PC-3 (cell line): ENCODE measurements around the gene MAP2K2. TPM values are rescaled to one million over a fixed set of nuclear protein-coding genes. Genes with fewer than 3 reads are reported as not detected.

Source experiments
- ATAC-seq: fragments of 200-7000 bp; cut with Tn5 transposase; 2 replicates; pipeline ENCODE4 v1.9.1; 2020; ENCODE audit warnings: mild to moderate bottlenecking, moderate library complexity
- BruUV-seq: library from RNA; stranded (reverse); fragments of 400-500 nt; replicated peaks from 2 replicates; lab custom pipeline; 2021; lab: Mats Ljungman, UMichigan
- CTCF ChIA-PET: fragments of 300-600 bp; sonication (Branson Sonifier 250); formaldehyde crosslinking; loops from one replicate; lab custom pipeline; 2022; ENCODE audit warnings: antibody characterized with exemption; lab: Charles Lee
- POLR2A ChIA-PET: fragments of 300-600 bp; sonication (Branson Sonifier 250); formaldehyde crosslinking; loops from one replicate; lab custom pipeline; 2022; ENCODE audit warnings: antibody characterized with exemption; ENCODE audit not compliant: unreplicated experiment; lab: Charles Lee
- DNase-seq: peaks from one replicate; pipeline ENCODE4 v3.0.0-alpha.2; 2015
- H2AFZ ChIP-seq: fragments of 300-600 bp; sonication (generic); 2 replicates; pipeline ENCODE4 v1.6.0; 2016; ENCODE audit warnings: antibody characterized with exemption, low read length
- H3F3A ChIP-seq: fragments of 300-600 bp; sonication (generic); one replicate; pipeline ENCODE4 v1.6.0; 2017; ENCODE audit warnings: antibody characterized with exemption, low read length, control low read depth, mild to moderate bottlenecking; ENCODE audit not compliant: unreplicated experiment
- H3K27ac ChIP-seq: fragments of 300-600 bp; sonication (generic); 2 replicates; pipeline ENCODE4 v1.5.1; 2016; ENCODE audit warnings: mild to moderate bottlenecking, low read length
- H3K27me3 ChIP-seq: fragments of 300-600 bp; sonication (generic); 2 replicates; pipeline ENCODE4 v1.6.1; 2016; ENCODE audit warnings: low read length, mixed read lengths
- H3K36me3 ChIP-seq: fragments of 300-600 bp; sonication (generic); 2 replicates; pipeline ENCODE4 v1.6.1; 2016; ENCODE audit warnings: low read depth, mixed run types, low read length, mixed read lengths
- H3K4me1 ChIP-seq: fragments of 300-600 bp; sonication (generic); 2 replicates; pipeline ENCODE4 v1.5.1; 2016; ENCODE audit warnings: low read length; ENCODE audit not compliant: insufficient read depth
- H3K4me2 ChIP-seq: fragments of 300-600 bp; sonication (generic); 2 replicates; pipeline ENCODE4 v1.6.0; 2016; ENCODE audit warnings: low read length
- H3K4me3 ChIP-seq: fragments of 300-600 bp; sonication (generic); 2 replicates; pipeline ENCODE4 v1.5.1; 2016; ENCODE audit warnings: mild to moderate bottlenecking, low read length, mixed read lengths
- H3K79me2 ChIP-seq: fragments of 300-600 bp; sonication (generic); 2 replicates; pipeline ENCODE4 v1.6.1; 2017; ENCODE audit warnings: low read length, mixed read lengths
- H3K9ac ChIP-seq: fragments of 300-600 bp; sonication (generic); 2 replicates; pipeline ENCODE4 v1.6.0; 2016; ENCODE audit warnings: mild to moderate bottlenecking, low read length
- H3K9me2 ChIP-seq: fragments of 300-600 bp; sonication (generic); replicated peaks from 2 replicates; pipeline ENCODE4 v1.6.1; 2016; ENCODE audit warnings: mixed run types, low read length, mixed read lengths
- H3K9me3 ChIP-seq: fragments of 300-600 bp; sonication (generic); 2 replicates; pipeline ENCODE4 v1.6.1; 2016; ENCODE audit warnings: low read length, mixed read lengths
- H4K20me1 ChIP-seq: fragments of 300-600 bp; sonication (generic); 2 replicates; pipeline ENCODE4 v1.6.1; 2016; ENCODE audit warnings: low read length, mixed read lengths
- CTCF ChIP-seq: fragments of 300-600 bp; sonication (generic); conservative IDR thresholded peaks from 2 replicates; pipeline ENCODE4 v1.5.1; 2017; ENCODE audit warnings: antibody characterized with exemption, low read depth, mild to moderate bottlenecking, low read length
- EZH2 ChIP-seq: fragments of 300-600 bp; sonication (generic); IDR thresholded peaks from one replicate; pipeline ENCODE4 v1.6.1; 2017; ENCODE audit warnings: antibody characterized with exemption, mild to moderate bottlenecking, low read length; ENCODE audit not compliant: unreplicated experiment
- EZH2phosphoT487 ChIP-seq: fragments of 300-600 bp; sonication (generic); IDR thresholded peaks from 2 replicates; pipeline ENCODE4 v1.6.1; 2018; ENCODE audit warnings: mild to moderate bottlenecking, antibody characterized with exemption, low read length, borderline replicate concordance
- intact Hi-C: fragments of 100-400 bp; cut with micrococcal nuclease; formaldehyde crosslinking; loops from 2 replicates; pipeline ENCODE4 v1.9.0; 2023
- total RNA-seq: library from RNA; depleted of rRNA; stranded (reverse); fragments of >200 nt; gene quantifications from 2 replicates; pipeline ENCODE4 v1.2.3, GENCODE V29; 2014

MAP2K2 gene
- total RNA-seq, 1 experiment from 2014 or later, result 229 TPM

DNA sequence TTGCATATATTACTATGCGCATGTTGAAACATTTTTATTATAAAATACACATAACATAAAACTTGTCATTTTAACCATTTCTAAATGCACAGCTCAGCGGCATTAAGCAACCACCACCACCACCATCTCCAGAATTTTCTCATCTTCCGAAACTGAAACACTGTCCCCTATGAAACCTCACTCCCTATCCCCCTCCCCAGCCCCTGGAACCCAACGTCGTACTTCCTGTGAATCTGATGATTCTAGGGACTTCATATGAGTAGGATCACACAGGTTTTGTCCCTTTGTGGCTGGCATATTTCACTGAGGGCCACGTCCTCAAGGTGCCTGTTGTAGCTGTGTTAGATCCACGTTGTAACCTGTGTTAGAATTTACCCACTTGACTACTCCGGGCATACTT lies 716 bp upstream of the MAP2K2 start:
- Histone ChIP-seq H3K27ac (no peak overlapping the region), H3K4me2 (peak overlapping the region; percentile 97), H3K36me3 (no peaks in the 10 kb centered on the region), H3K27me3 (no peaks in the 10 kb centered on the region), H2AFZ (peak overlapping the region; percentile 95), H3K79me2 (peaks cover 33% of the 10 kb centered on the region), H3K9me2 (no peaks in the 10 kb centered on the region), H3K9ac (peak overlapping the region; percentile 86), H4K20me1 (no peaks in the 10 kb centered on the region), H3K4me3 (peak overlapping the region; percentile 70), H3K4me1 (peaks cover 11% of the 10 kb centered on the region), H3K9me3 (no peaks in the 10 kb centered on the region), H3F3A (no peaks in the 10 kb centered on the region)
- ChIA-PET CTCF (no interaction called here), POLR2A (no interaction called here)
- TSS peak; percentile 87 for BruUV-seq
- intact Hi-C loops, result no loop called here
- no peak for DNase-seq
- no peak for TF ChIP-seq EZH2phosphoT487
- no peak for TF ChIP-seq EZH2
- no peak for TF ChIP-seq CTCF
- no peak for ATAC-seq

- Histone ChIP-seq H3F3A (no peaks in the 10 kb centered on the region), H3K9me2 (no peaks in the 10 kb centered on the region), H3K9ac (peak overlapping the region; percentile 86), H3K36me3 (peaks cover 2% of the 10 kb centered on the region; the same call in 1 of the 2 replicates), H3K9me3 (no peaks in the 10 kb centered on the region), H3K4me3 (peak overlapping the region; percentile 73), H4K20me1 (no peaks in the 10 kb centered on the region), H3K79me2 (peaks cover 37% of the 10 kb centered on the region), H3K4me2 (peak overlapping the region; percentile 86), H3K4me1 (peaks cover 11% of the 10 kb centered on the region), H3K27ac (no peak overlapping the region), H2AFZ (no peak overlapping the region), H3K27me3 (no peaks in the 10 kb centered on the region)
- ATAC-seq, result no peak
- intact Hi-C loops, result no loop called here
- TF ChIP-seq EZH2phosphoT487 (no peak), CTCF (no peak), EZH2 (no peak)
- DNase-seq, result no peak
- no TSS peak for BruUV-seq
- CTCF ChIA-PET, result no interaction called here
- POLR2A ChIA-PET, result no interaction called here
Observed at GRCh38 chr19:4122480-4122879, 1.4 kb downstream of the MAP2K2 start.

DNA sequence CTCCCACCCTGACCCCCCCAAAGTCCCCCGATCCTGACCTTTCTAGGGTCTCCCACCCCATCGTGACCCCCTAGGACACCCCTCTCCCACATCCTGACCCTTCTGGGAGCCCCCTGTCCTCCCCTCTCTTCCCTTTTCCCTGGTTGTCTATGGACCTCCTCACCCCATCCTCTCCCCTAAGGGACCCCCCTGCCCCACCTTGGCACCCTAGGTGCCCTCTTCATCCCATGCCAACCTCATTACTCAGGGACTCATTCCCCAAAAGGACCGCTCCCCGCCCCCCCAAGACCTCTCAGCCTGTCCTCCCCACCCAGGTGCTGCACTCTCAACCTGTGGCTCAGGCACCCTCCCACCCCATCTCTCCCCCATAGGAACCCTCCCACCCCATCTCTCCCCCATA lies 2.1 kb downstream of the MAP2K2 start:
- H3K9ac ChIP-seq, result no peak overlapping the region
- peaks cover 11% of the 10 kb centered on the region for H3K4me1 ChIP-seq
- TF ChIP-seq CTCF (no peak), EZH2 (no peak), EZH2phosphoT487 (no peak)
- DNase-seq (no peak), ATAC-seq (no peak)
- no peak overlapping the region for H3K27ac ChIP-seq
- H3K36me3 ChIP-seq, result peaks cover 2% of the 10 kb centered on the region; the same call in 1 of the 2 replicates
- no peaks in the 10 kb centered on the region for H3K27me3 ChIP-seq
- ChIA-PET CTCF (no interaction called here), POLR2A (no interaction called here)
- H3K79me2 ChIP-seq, result peaks cover 37% of the 10 kb centered on the region
- H3K9me3 ChIP-seq, result no peaks in the 10 kb centered on the region
- H3K9me2 ChIP-seq, result no peaks in the 10 kb centered on the region
- no peaks in the 10 kb centered on the region for H3F3A ChIP-seq
- no peak overlapping the region for H3K4me3 ChIP-seq
- H4K20me1 ChIP-seq, result no peaks in the 10 kb centered on the region
- BruUV-seq, result no TSS peak
- no peak overlapping the region for H2AFZ ChIP-seq
- intact Hi-C loops, result no loop called here
- no peak overlapping the region for H3K4me2 ChIP-seq
